Measurements from ENCODE around the gene STAT3.
A peak's percentile ranks its signal among the peaks of the same experiment; 100 is the strongest.
"Not testable (repeated sequence)": the region's sequence is repeated elsewhere in the genome, so short reads cannot be mapped to it uniquely, and the experiment has no call there.

STAT3 gene

GRCh38 chr17:42421507-42422338 is 33.5 kb upstream of the STAT3 start:
- WGBS (ENCODE audit: insufficient coverage, insufficient read length) = no CpG with 5 or more reads among the region's 59 CpGs
- H3K4me1 ChIP-seq (ENCODE audit: control insufficient read depth, insufficient read depth, low read length) = 0 out of 2 replicates have a peak, but pooled peaks cover 3% of the 10 kb centered on the region
- no peak overlapping the region for H3K27ac ChIP-seq (ENCODE audit: low read length)
- H3K27me3 ChIP-seq (ENCODE audit: control insufficient read depth, insufficient read depth, low read length) = no peaks in the 10 kb centered on the region
- H3K9me3 ChIP-seq (ENCODE audit: control insufficient read depth, insufficient read depth, low read length) = no peaks in the 10 kb centered on the region
- H3K4me3 ChIP-seq (ENCODE audit: low read length) = peak overlapping the region; percentile 64; the same call in 1 of the 2 replicates
- DNase-seq (ENCODE audit: low read depth, low spot score) = no peak
- H3K36me3 ChIP-seq (ENCODE audit: control insufficient read depth, insufficient read depth, low read length) = no peaks in the 10 kb centered on the region

GRCh38 chr17:42421136-42421506 is 32.9 kb upstream of the STAT3 start:
- no CpG with 5 or more reads among the region's 6 CpGs for WGBS (ENCODE audit: insufficient coverage, insufficient read length)
- 0 out of 2 replicates have a peak, but pooled peaks cover 3% of the 10 kb centered on the region for H3K4me1 ChIP-seq (ENCODE audit: control insufficient read depth, insufficient read depth, low read length)
- no peak for DNase-seq (ENCODE audit: low read depth, low spot score)
- H3K9me3 ChIP-seq (ENCODE audit: control insufficient read depth, insufficient read depth, low read length) = no peaks in the 10 kb centered on the region
- no peaks in the 10 kb centered on the region for H3K27me3 ChIP-seq (ENCODE audit: control insufficient read depth, insufficient read depth, low read length)
- H3K36me3 ChIP-seq (ENCODE audit: control insufficient read depth, insufficient read depth, low read length) = no peaks in the 10 kb centered on the region
- H3K4me3 ChIP-seq (ENCODE audit: low read length) = peak overlapping the region; percentile 64; the same call in 1 of the 2 replicates
- H3K27ac ChIP-seq (ENCODE audit: low read length) = no peak overlapping the region

GRCh38 chr17:42417981-42418380 is 29.7 kb upstream of the STAT3 start:
- not testable (repeated sequence) for H3K9me3 ChIP-seq (ENCODE audit: control insufficient read depth, insufficient read depth, low read length); H3K27ac ChIP-seq (ENCODE audit: low read length); H3K27me3 ChIP-seq (ENCODE audit: control insufficient read depth, insufficient read depth, low read length); H3K36me3 ChIP-seq (ENCODE audit: control insufficient read depth, insufficient read depth, low read length); DNase-seq (ENCODE audit: low read depth, low spot score); H3K4me1 ChIP-seq (ENCODE audit: control insufficient read depth, insufficient read depth, low read length); H3K4me3 ChIP-seq (ENCODE audit: low read length)
- no CpG with 5 or more reads among the region's 5 CpGs for WGBS (ENCODE audit: insufficient coverage, insufficient read length)

- Histone ChIP-seq H3K4me3 (ENCODE audit: low read length) (no peak overlapping the region), H3K27ac (ENCODE audit: low read length) (no peak overlapping the region), H3K4me1 (ENCODE audit: control insufficient read depth, insufficient read depth, low read length) (no peaks in the 10 kb centered on the region), H3K27me3 (ENCODE audit: control insufficient read depth, insufficient read depth, low read length) (no peaks in the 10 kb centered on the region), H3K36me3 (ENCODE audit: control insufficient read depth, insufficient read depth, low read length) (no peaks in the 10 kb centered on the region; the same call in 1 of the 2 replicates), H3K9me3 (ENCODE audit: control insufficient read depth, insufficient read depth, low read length) (no peaks in the 10 kb centered on the region)
- no CpG with 5 or more reads among the region's 7 CpGs for WGBS (ENCODE audit: insufficient coverage, insufficient read length)
- DNase-seq (ENCODE audit: low read depth, low spot score) = no peak
These were observed 26.6 kb upstream of the STAT3 start for GRCh38 chr17:42414704-42415409.

- Histone ChIP-seq H3K4me1 (ENCODE audit: control insufficient read depth, insufficient read depth, low read length) (no peaks in the 10 kb centered on the region), H3K27ac (ENCODE audit: low read length) (no peak overlapping the region), H3K36me3 (ENCODE audit: control insufficient read depth, insufficient read depth, low read length) (no peaks in the 10 kb centered on the region; the same call in 1 of the 2 replicates), H3K4me3 (ENCODE audit: low read length) (no peak overlapping the region), H3K27me3 (ENCODE audit: control insufficient read depth, insufficient read depth, low read length) (no peaks in the 10 kb centered on the region), H3K9me3 (ENCODE audit: control insufficient read depth, insufficient read depth, low read length) (no peaks in the 10 kb centered on the region)
- no CpG with 5 or more reads among the region's 3 CpGs for WGBS (ENCODE audit: insufficient coverage, insufficient read length)
- no peak for DNase-seq (ENCODE audit: low read depth, low spot score)
These were observed 25.3 kb upstream of the STAT3 start for GRCh38 chr17:42413464-42414040.

- H3K27ac ChIP-seq (ENCODE audit: low read length) = no peak overlapping the region
- no peaks in the 10 kb centered on the region for H3K9me3 ChIP-seq (ENCODE audit: control insufficient read depth, insufficient read depth, low read length)
- H3K4me3 ChIP-seq (ENCODE audit: low read length) = no peak overlapping the region
- peaks cover 1% of the 10 kb centered on the region; the same call in 1 of the 2 replicates for H3K4me1 ChIP-seq (ENCODE audit: control insufficient read depth, insufficient read depth, low read length)
- no peaks in the 10 kb centered on the region for H3K27me3 ChIP-seq (ENCODE audit: control insufficient read depth, insufficient read depth, low read length)
- no peaks in the 10 kb centered on the region; the same call in 1 of the 2 replicates for H3K36me3 ChIP-seq (ENCODE audit: control insufficient read depth, insufficient read depth, low read length)
- WGBS (ENCODE audit: insufficient coverage, insufficient read length) = no CpG with 5 or more reads among the region's 11 CpGs
- DNase-seq (ENCODE audit: low read depth, low spot score) = no peak
These were observed 23.9 kb upstream of the STAT3 start for GRCh38 chr17:42411905-42412679.

GRCh38 chr17:42411361-42411760 is 23.1 kb upstream of the STAT3 start:
- H3K36me3 ChIP-seq (ENCODE audit: control insufficient read depth, insufficient read depth, low read length) = no peaks in the 10 kb centered on the region; the same call in 1 of the 2 replicates
- no CpG with 5 or more reads among the region's 4 CpGs for WGBS (ENCODE audit: insufficient coverage, insufficient read length)
- H3K27ac ChIP-seq (ENCODE audit: low read length) = no peak overlapping the region
- DNase-seq (ENCODE audit: low read depth, low spot score) = no peak
- H3K4me3 ChIP-seq (ENCODE audit: low read length) = no peak overlapping the region
- no peaks in the 10 kb centered on the region for H3K9me3 ChIP-seq (ENCODE audit: control insufficient read depth, insufficient read depth, low read length)
- H3K27me3 ChIP-seq (ENCODE audit: control insufficient read depth, insufficient read depth, low read length) = no peaks in the 10 kb centered on the region
- H3K4me1 ChIP-seq (ENCODE audit: control insufficient read depth, insufficient read depth, low read length) = peaks cover 1% of the 10 kb centered on the region; the same call in 1 of the 2 replicates

GRCh38 chr17:42410319-42410685 is 22.1 kb upstream of the STAT3 start:
- no peak overlapping the region for H3K27ac ChIP-seq (ENCODE audit: low read length)

GRCh38 chr17:42409523-42410318 is 21.5 kb upstream of the STAT3 start:
- Histone ChIP-seq H3K9me3 (ENCODE audit: control insufficient read depth, insufficient read depth, low read length) (no peaks in the 10 kb centered on the region), H3K36me3 (ENCODE audit: control insufficient read depth, insufficient read depth, low read length) (peaks cover 4% of the 10 kb centered on the region; the same call in 1 of the 2 replicates), H3K27me3 (ENCODE audit: control insufficient read depth, insufficient read depth, low read length) (no peaks in the 10 kb centered on the region), H3K4me3 (ENCODE audit: low read length) (no peak overlapping the region), H3K4me1 (ENCODE audit: control insufficient read depth, insufficient read depth, low read length) (peaks cover 1% of the 10 kb centered on the region; the same call in 1 of the 2 replicates), H3K27ac (ENCODE audit: low read length) (no peak overlapping the region)
- DNase-seq (ENCODE audit: low read depth, low spot score) = no peak
- no CpG with 5 or more reads among the region's 5 CpGs for WGBS (ENCODE audit: insufficient coverage, insufficient read length)

More at GRCh38 chr17:42410319-42410685, 22.1 kb upstream of the STAT3 start:
- Histone ChIP-seq H3K36me3 (ENCODE audit: control insufficient read depth, insufficient read depth, low read length) (no peaks in the 10 kb centered on the region; the same call in 1 of the 2 replicates), H3K4me3 (ENCODE audit: low read length) (no peak overlapping the region), H3K4me1 (ENCODE audit: control insufficient read depth, insufficient read depth, low read length) (peaks cover 1% of the 10 kb centered on the region; the same call in 1 of the 2 replicates), H3K9me3 (ENCODE audit: control insufficient read depth, insufficient read depth, low read length) (no peaks in the 10 kb centered on the region), H3K27me3 (ENCODE audit: control insufficient read depth, insufficient read depth, low read length) (no peaks in the 10 kb centered on the region)
- WGBS (ENCODE audit: insufficient coverage, insufficient read length) = no CpG with 5 or more reads among the region's 5 CpGs
- DNase-seq (ENCODE audit: low read depth, low spot score) = no peak

Data from iPS DF 6.9 (cell line).